Liver (tissue), 9 donors: ENCODE data around the gene HDGFL3. TPM values are rescaled to one million over a fixed set of nuclear protein-coding genes. Genes with fewer than 3 reads are reported as not detected.
"Not testable (repeated sequence)": the region's sequence is repeated elsewhere in the genome, so short reads cannot be mapped to it uniquely, and the experiment has no call there.

Experiments used
- DNase-seq: peaks from one replicate; pipeline ENCODE4 v3.0.0-alpha.2; 2017; ENCODE audit warnings: low spot score
- H3K27ac ChIP-seq, 2 donors: one replicate each; pipeline ENCODE4 v1.7.0; 2013; ENCODE audit warnings: inconsistent platforms in 2 of 2, low read length in 2 of 2, control low read depth in 1 of 2, low read depth in 1 of 2, mild to moderate bottlenecking in 1 of 2
- H3K27me3 ChIP-seq, 4 donors: one replicate each; pipeline versions ENCODE4 v1.6.1 to v1.7.0; 2013; ENCODE audit warnings: low read length in 3 of 4, inconsistent platforms in 1 of 4, mild to moderate bottlenecking in 1 of 4, moderate library complexity in 1 of 4; ENCODE audit not compliant: control insufficient read depth in 4 of 4, insufficient read depth in 4 of 4
- H3K36me3 ChIP-seq, 4 donors: one replicate each; pipeline versions ENCODE4 v1.6.1 to v1.7.0; 2013; ENCODE audit warnings: low read length in 3 of 4, mild to moderate bottlenecking in 3 of 4, low read depth in 1 of 4, moderate library complexity in 1 of 4; ENCODE audit not compliant: control insufficient read depth in 4 of 4, insufficient read depth in 3 of 4
- H3K4me1 ChIP-seq, 4 donors: one replicate each; pipeline versions ENCODE4 v1.6.1 to v1.7.0; 2013; ENCODE audit warnings: low read length in 3 of 4, mild to moderate bottlenecking in 3 of 4, moderate library complexity in 1 of 4; ENCODE audit not compliant: control insufficient read depth in 4 of 4, insufficient read depth in 4 of 4
- H3K4me3 ChIP-seq, 3 donors: one replicate each; pipeline versions ENCODE4 v1.6.1 to v1.7.0; 2013; ENCODE audit warnings: low read length in 3 of 3, control low read depth in 1 of 3, low read depth in 1 of 3, mild to moderate bottlenecking in 1 of 3
- H3K9ac ChIP-seq, 2 donors: one replicate each; pipeline ENCODE4 v1.7.0; 2013; ENCODE audit warnings: low read length in 2 of 2, mild to moderate bottlenecking in 2 of 2, moderate library complexity in 2 of 2, control low read depth in 1 of 2, low read depth in 1 of 2
- H3K9me3 ChIP-seq, 4 donors: one replicate each; pipeline versions ENCODE4 v1.6.1 to v1.7.0; 2013; ENCODE audit warnings: low read length in 3 of 4; ENCODE audit not compliant: control insufficient read depth in 4 of 4
- FOXA2 ChIP-seq: IDR thresholded peaks from 2 replicates; pipeline ENCODE4 v1.6.1; 2016; ENCODE audit warnings: antibody characterized with exemption
- HNF4G ChIP-seq: IDR thresholded peaks from 2 replicates; pipeline ENCODE4 v1.6.1; 2016; ENCODE audit warnings: antibody characterized with exemption
- RXRA ChIP-seq, 2 donors: IDR thresholded peaks; 2 replicates each; pipeline ENCODE4 v1.6.1; 2017 to 2018; ENCODE audit warnings: antibody characterized with exemption in 2 of 2, mild to moderate bottlenecking in 1 of 2
- SP1 ChIP-seq: IDR thresholded peaks from 2 replicates; pipeline ENCODE4 v1.6.1; 2018; ENCODE audit warnings: antibody characterized with exemption, mild to moderate bottlenecking
- YY1 ChIP-seq: IDR thresholded peaks from 2 replicates; pipeline ENCODE4 v1.6.1; 2016; ENCODE audit warnings: antibody characterized with exemption, mild to moderate bottlenecking
- WGBS: extraction: QIAGEN DNeasy Blood & Tissue Kit; methylation state at CpG from one replicate; pipeline ENCODE4 v1.1.7; 2013; 5-methylcytosine and 5-hydroxymethylcytosine counted together
- polyA plus RNA-seq, 2 donors: library from polyadenylated mRNA; stranded (reverse) in 1 of 2; unstranded in 1 of 2; fragments of 200-250 nt in 1 of 2; fragments of >200 nt in 1 of 2; fragmentation: Nextera tagmentation in 1 of 2; extraction: Ambion mirVana in 1 of 2; gene quantifications; one replicate each; pipeline versions ENCODE4 v1.2.1 to v1.2.3, GENCODE V29; 2013 to 2015
- total RNA-seq, 2 donors: library from RNA; depleted of rRNA; stranded (reverse); fragments of >200 nt; gene quantifications; one replicate each; pipeline ENCODE4 v1.2.3, GENCODE V29; 2014
- TF ChIP-seq, protein P1 (sequence below): IDR thresholded peaks from 2 replicates; pipeline ENCODE4 v1.6.1; 2016; ENCODE audit warnings: antibody characterized with exemption
- TF ChIP-seq, protein P2 (sequence below): fragments of 150-350 bp; IDR thresholded peaks from 2 replicates; pipeline ENCODE4 v1.5.1; 2017; ENCODE audit warnings: improper control_type of control experiment, low read depth, low read length; ENCODE audit not compliant: missing input control
- TF ChIP-seq, protein P3 (sequence below): IDR thresholded peaks from 2 replicates; pipeline ENCODE4 v1.6.1; 2016; ENCODE audit warnings: antibody characterized with exemption, mild to moderate bottlenecking
- TF ChIP-seq, protein P4 (sequence below): IDR thresholded peaks from 2 replicates; pipeline ENCODE4 v1.6.1; 2016; ENCODE audit warnings: antibody characterized with exemption
- donor health status: healthy.
- donor health status: healthy.
- donor health status: healthy.
- donor health status: healthy.
- donor health status: healthy.

The HDGFL3 gene
- total and polyA plus RNA-seq, 4 donors, result 0.44 to 3.5 (median 1.0) TPM

DNA sequence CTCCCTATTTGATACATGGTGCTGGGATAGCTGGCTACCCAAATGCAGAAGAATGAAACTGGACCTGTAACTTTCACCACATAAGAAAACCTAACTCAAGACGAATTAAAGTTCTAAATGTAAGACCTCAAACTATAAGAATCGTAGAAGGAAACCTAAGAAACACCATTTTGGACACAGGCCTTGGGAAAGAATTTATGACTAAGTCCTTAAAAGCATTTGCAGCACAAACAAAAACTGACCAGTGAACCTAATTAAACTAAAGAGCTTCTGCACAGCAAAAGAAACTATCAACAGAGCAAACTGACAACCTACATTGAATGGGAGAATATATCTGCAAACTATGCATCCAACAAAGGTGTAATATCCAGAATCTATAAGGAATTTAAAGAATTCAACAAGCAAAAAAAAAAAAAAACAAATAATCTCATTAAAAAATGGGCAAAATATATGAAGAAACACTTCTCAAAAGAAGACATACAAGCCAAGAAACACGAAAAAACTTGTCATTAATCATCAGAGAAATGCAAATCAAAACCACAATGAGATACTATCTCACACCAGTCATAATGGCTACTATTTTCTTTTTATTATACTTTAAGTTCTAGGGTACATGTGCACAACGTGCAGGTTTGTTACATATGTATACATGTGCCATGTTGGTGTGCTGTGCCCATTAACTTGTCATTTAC lies 37.0 kb downstream of the HDGFL3 start:
- H3K9ac ChIP-seq, result no peak overlapping the region
- H3K36me3 ChIP-seq, result no peaks in the 10 kb centered on the region
- peaks cover 0 to 9% (median 4%) of the 10 kb centered on the region in 4 donors for H3K9me3 ChIP-seq
- TF ChIP-seq, protein P1, sequence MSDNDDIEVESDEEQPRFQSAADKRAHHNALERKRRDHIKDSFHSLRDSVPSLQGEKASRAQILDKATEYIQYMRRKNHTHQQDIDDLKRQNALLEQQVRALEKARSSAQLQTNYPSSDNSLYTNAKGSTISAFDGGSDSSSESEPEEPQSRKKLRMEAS, result no peak
- TF ChIP-seq FOXA2, result no peak
- no peak for TF ChIP-seq HNF4G
- TF ChIP-seq, protein P2, sequence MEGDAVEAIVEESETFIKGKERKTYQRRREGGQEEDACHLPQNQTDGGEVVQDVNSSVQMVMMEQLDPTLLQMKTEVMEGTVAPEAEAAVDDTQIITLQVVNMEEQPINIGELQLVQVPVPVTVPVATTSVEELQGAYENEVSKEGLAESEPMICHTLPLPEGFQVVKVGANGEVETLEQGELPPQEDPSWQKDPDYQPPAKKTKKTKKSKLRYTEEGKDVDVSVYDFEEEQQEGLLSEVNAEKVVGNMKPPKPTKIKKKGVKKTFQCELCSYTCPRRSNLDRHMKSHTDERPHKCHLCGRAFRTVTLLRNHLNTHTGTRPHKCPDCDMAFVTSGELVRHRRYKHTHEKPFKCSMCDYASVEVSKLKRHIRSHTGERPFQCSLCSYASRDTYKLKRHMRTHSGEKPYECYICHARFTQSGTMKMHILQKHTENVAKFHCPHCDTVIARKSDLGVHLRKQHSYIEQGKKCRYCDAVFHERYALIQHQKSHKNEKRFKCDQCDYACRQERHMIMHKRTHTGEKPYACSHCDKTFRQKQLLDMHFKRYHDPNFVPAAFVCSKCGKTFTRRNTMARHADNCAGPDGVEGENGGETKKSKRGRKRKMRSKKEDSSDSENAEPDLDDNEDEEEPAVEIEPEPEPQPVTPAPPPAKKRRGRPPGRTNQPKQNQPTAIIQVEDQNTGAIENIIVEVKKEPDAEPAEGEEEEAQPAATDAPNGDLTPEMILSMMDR, result no peak
- WGBS, result 71% methylated on average over 4 of the region's 4 CpGs
- no peak overlapping the region for H3K4me3 ChIP-seq
- no peak for DNase-seq
- no peak overlapping the region for H3K27ac ChIP-seq
- no peaks in the 10 kb centered on the region for H3K4me1 ChIP-seq
- peaks cover 0 to 3% (median 0%) of the 10 kb centered on the region in 4 donors for H3K27me3 ChIP-seq

DNA sequence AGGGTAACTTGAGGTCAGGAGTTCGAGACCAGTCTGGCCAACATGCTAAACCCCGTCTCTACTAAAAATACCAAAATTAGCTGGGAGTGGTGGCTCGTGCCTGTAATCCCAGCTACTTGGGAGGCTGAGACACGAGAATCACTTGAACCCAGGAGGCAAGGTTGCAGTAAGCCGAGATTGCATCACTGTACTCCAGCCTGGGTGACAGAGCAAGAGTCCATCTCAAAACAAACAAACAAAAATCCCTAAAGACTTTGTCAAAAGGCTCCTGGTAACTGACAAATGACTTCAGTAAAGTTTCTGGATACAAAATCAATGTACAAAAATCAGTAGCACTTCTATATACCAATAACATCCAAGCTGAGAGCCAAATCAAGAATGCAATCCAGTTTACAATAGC lies 38.0 kb downstream of the HDGFL3 start:
- H3K4me3 ChIP-seq, H3K27me3 ChIP-seq, H3K27ac ChIP-seq, DNase-seq, H3K9me3 ChIP-seq, H3K4me1 ChIP-seq, H3K36me3 ChIP-seq, H3K9ac ChIP-seq: not testable (repeated sequence)
- WGBS, result 90% methylated on average over 5 of the region's 5 CpGs

DNA sequence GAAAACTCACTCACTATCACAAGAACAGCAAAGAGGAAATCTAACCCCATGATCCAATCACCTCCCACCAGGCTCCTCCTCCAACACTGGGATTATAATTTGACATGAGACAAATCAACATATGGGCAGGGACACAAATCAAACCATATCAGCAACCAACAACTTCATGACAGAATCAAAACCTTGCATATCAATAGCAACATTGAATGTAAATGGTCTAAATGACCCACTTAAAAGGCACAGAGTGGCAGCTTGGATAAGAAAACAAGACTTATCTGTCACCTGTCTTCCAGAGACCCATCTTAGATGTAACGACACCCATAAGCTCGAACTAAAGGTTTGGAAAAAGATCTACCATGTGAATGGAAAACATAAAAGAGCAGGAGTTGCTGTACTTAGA lies 40.8 kb downstream of the HDGFL3 start:
- H3K36me3 ChIP-seq, result no peaks in the 10 kb centered on the region
- WGBS, result 78% methylated on average over 2 of the region's 2 CpGs
- peaks cover 0 to 9% (median 4%) of the 10 kb centered on the region in 4 donors for H3K9me3 ChIP-seq
- TF ChIP-seq SP1 (no peak), YY1 (no peak), RXRA (IDR thresholded peaks at IDR 0.05) (no peak)
- TF ChIP-seq, protein P1, result no peak
- TF ChIP-seq, protein P3, sequence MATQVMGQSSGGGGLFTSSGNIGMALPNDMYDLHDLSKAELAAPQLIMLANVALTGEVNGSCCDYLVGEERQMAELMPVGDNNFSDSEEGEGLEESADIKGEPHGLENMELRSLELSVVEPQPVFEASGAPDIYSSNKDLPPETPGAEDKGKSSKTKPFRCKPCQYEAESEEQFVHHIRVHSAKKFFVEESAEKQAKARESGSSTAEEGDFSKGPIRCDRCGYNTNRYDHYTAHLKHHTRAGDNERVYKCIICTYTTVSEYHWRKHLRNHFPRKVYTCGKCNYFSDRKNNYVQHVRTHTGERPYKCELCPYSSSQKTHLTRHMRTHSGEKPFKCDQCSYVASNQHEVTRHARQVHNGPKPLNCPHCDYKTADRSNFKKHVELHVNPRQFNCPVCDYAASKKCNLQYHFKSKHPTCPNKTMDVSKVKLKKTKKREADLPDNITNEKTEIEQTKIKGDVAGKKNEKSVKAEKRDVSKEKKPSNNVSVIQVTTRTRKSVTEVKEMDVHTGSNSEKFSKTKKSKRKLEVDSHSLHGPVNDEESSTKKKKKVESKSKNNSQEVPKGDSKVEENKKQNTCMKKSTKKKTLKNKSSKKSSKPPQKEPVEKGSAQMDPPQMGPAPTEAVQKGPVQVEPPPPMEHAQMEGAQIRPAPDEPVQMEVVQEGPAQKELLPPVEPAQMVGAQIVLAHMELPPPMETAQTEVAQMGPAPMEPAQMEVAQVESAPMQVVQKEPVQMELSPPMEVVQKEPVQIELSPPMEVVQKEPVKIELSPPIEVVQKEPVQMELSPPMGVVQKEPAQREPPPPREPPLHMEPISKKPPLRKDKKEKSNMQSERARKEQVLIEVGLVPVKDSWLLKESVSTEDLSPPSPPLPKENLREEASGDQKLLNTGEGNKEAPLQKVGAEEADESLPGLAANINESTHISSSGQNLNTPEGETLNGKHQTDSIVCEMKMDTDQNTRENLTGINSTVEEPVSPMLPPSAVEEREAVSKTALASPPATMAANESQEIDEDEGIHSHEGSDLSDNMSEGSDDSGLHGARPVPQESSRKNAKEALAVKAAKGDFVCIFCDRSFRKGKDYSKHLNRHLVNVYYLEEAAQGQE, result no peak
- TF ChIP-seq, protein P4, sequence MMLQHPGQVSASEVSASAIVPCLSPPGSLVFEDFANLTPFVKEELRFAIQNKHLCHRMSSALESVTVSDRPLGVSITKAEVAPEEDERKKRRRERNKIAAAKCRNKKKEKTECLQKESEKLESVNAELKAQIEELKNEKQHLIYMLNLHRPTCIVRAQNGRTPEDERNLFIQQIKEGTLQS, result no peak
- TF ChIP-seq, protein P2, result no peak
- no peaks in the 10 kb centered on the region for H3K4me1 ChIP-seq
- peaks cover 0 to 3% (median 0%) of the 10 kb centered on the region in 4 donors for H3K27me3 ChIP-seq
- no peak overlapping the region for H3K9ac ChIP-seq
- no peak for DNase-seq
- no peak overlapping the region for H3K4me3 ChIP-seq
- H3K27ac ChIP-seq, result no peak overlapping the region
